Keratinocyte (primary cell): ENCODE data around the gene TIAL1. TPM values are rescaled to one million over a fixed set of nuclear protein-coding genes. Genes with fewer than 3 reads are reported as not detected.

Experiments
- DNase-seq: peaks from one replicate; pipeline ENCODE4 v3.0.0-alpha.2; 2011; ENCODE audit warnings: low read depth, missing footprints, low spot score
- FAIRE-seq: peaks from 2 replicates; lab custom pipeline; 2011; peaks lifted over from hg19 to GRCh38; lab: Jason Lieb, UNC
- H2AFZ ChIP-seq: 2 replicates; pipeline ENCODE4 v1.6.0; 2012; ENCODE audit warnings: low read length, control low read depth, inconsistent platforms; ENCODE audit not compliant: control insufficient read depth
- H3K27ac ChIP-seq: 2 replicates; pipeline ENCODE4 v1.5.1; 2011; ENCODE audit warnings: low read length; ENCODE audit not compliant: control insufficient read depth, insufficient read depth
- H3K27me3 ChIP-seq: 3 replicates; pipeline ENCODE4 v1.6.0; 2011; ENCODE audit warnings: low read length; ENCODE audit not compliant: control insufficient read depth, insufficient read depth; ENCODE audit errors: extremely low read depth
- H3K36me3 ChIP-seq, 2 experiments: 2 replicates in 1 of 2; 3 replicates in 1 of 2; pipeline ENCODE4 v1.5.1; 2011; ENCODE audit warnings: low read length in 2 of 2, mild to moderate bottlenecking in 1 of 2; ENCODE audit not compliant: control insufficient read depth in 2 of 2, insufficient read depth in 2 of 2; ENCODE audit errors: extremely low read depth in 1 of 2
- H3K4me1 ChIP-seq: 3 replicates; pipeline ENCODE4 v1.5.1; 2011; ENCODE audit warnings: low read length; ENCODE audit not compliant: control insufficient read depth, insufficient read depth; ENCODE audit errors: extremely low read depth
- H3K4me2 ChIP-seq: 3 replicates; pipeline ENCODE4 v1.6.0; 2011; ENCODE audit warnings: low read depth, low read length; ENCODE audit not compliant: control insufficient read depth, insufficient read depth; ENCODE audit errors: extremely low read depth
- H3K4me3 ChIP-seq, 3 experiments: fragments of 200-600 bp in 1 of 3; sonication (generic) in 1 of 3; 2 replicates in 2 of 3; 3 replicates in 1 of 3; pipeline ENCODE4 v1.5.1; 2011 to 2016; ENCODE audit warnings: low read length in 3 of 3, mild to moderate bottlenecking in 3 of 3, control low read depth in 2 of 3, inconsistent platforms in 1 of 3, low read depth in 1 of 3, mixed read lengths in 1 of 3, mixed run types in 1 of 3, moderate library complexity in 1 of 3; ENCODE audit not compliant: control insufficient read depth in 2 of 3, insufficient read depth in 2 of 3; ENCODE audit errors: extremely low read depth in 1 of 3
- H3K79me2 ChIP-seq: 2 replicates; pipeline ENCODE4 v1.6.0; 2012; ENCODE audit warnings: low read length; ENCODE audit not compliant: control insufficient read depth, insufficient read depth
- H3K9ac ChIP-seq: 3 replicates; pipeline ENCODE4 v1.6.0; 2011; ENCODE audit warnings: low read length; ENCODE audit not compliant: control insufficient read depth, insufficient read depth; ENCODE audit errors: extremely low read depth
- H3K9me1 ChIP-seq: 3 replicates; pipeline ENCODE4 v1.6.0; 2011; ENCODE audit warnings: low read length; ENCODE audit not compliant: control insufficient read depth, insufficient read depth; ENCODE audit errors: extremely low read depth
- H3K9me3 ChIP-seq: 2 replicates; pipeline ENCODE4 v1.5.1; 2012; ENCODE audit warnings: low read depth, low read length; ENCODE audit not compliant: control insufficient read depth
- H4K20me1 ChIP-seq: 3 replicates; pipeline ENCODE4 v1.6.0; 2011; ENCODE audit warnings: low read length; ENCODE audit not compliant: control insufficient read depth, insufficient read depth; ENCODE audit errors: extremely low read depth
- CTCF ChIP-seq, 3 experiments: IDR thresholded peaks in 1 of 3; conservative IDR thresholded peaks in 1 of 3; optimal IDR thresholded peaks in 1 of 3; 2 replicates in 2 of 3; 3 replicates in 1 of 3; pipeline versions ENCODE3 to v1.5.1; 2011; ENCODE audit warnings: low read length in 3 of 3, mild to moderate bottlenecking in 3 of 3, moderate library complexity in 2 of 3, control low read depth in 1 of 3, inconsistent platforms in 1 of 3; ENCODE audit not compliant: insufficient read depth in 2 of 3; ENCODE audit errors: extremely low read depth in 1 of 3
- EZH2 ChIP-seq: IDR thresholded peaks from one replicate; pipeline ENCODE4 v1.6.1; 2012; ENCODE audit warnings: inconsistent platforms, mild to moderate bottlenecking, low read length, moderate library complexity
- dilution Hi-C: fragments of 300-500 bp; cut with MboI; formaldehyde crosslinking; loops from one replicate; pipeline ENCODE4 v1.7.0; 2020; ENCODE audit warnings: low sequenced_read_pairs; ENCODE audit not compliant: extremely low pct_ligation_motif_present
- polyA plus RNA-seq, 5 experiments: library from polyadenylated mRNA; depleted of rRNA in 3 of 5; stranded (reverse) in 3 of 5; stranded (forward) in 1 of 5; unstranded in 1 of 5; fragments of >200 nt; gene quantifications; 1 replicate in 1 of 5; 2 replicates in 3 of 5; 3 replicates in 1 of 5; pipeline versions ENCODE4 v1.2.1 to v1.2.3, GENCODE V29; 2011 to 2012; ENCODE audit warnings: missing spikeins in 2 of 5, low read depth in 1 of 5, low replicate concordance in 1 of 5

TIAL1 gene
- polyA plus RNA-seq, 1 donor (not counting 4 experiments of a cell fraction or from before 2014, with no cell fraction given): 117 TPM

- H3K27me3 ChIP-seq: no peaks in the 10 kb centered on the region
- H3K4me2 ChIP-seq: no peak overlapping the region
- no peak for FAIRE-seq
- no peaks in the 10 kb centered on the region for H3K9me3 ChIP-seq
- no peak for DNase-seq
- H3K27ac ChIP-seq: no peak overlapping the region
- no peak overlapping the region for H3K9ac ChIP-seq
- H4K20me1 ChIP-seq: no peaks in the 10 kb centered on the region
- no peaks in the 10 kb centered on the region for H3K36me3 ChIP-seq
- H3K79me2 ChIP-seq: no peaks in the 10 kb centered on the region
- dilution Hi-C loops: no loop called here
- TF ChIP-seq CTCF (optimal IDR thresholded peaks at IDR 0.05 in 1 of 3, IDR thresholded peaks at IDR 0.05 in 1 of 3, conservative IDR thresholded peaks at IDR 0.05 in 1 of 3; ENCODE audit: extremely low read depth in 1 of 3, insufficient read depth in 2 of 3, low read length in 3 of 3) (no peak), EZH2 (no peak)
- H3K4me1 ChIP-seq: no peaks in the 10 kb centered on the region
- no peak overlapping the region for H2AFZ ChIP-seq
- H3K4me3 ChIP-seq: no peak overlapping the region
- no peaks in the 10 kb centered on the region for H3K9me1 ChIP-seq
These were observed 41.5 kb downstream of the TIAL1 start for GRCh38 chr10:119555178-119555784.

- Histone ChIP-seq H3K9ac (no peak overlapping the region), H3K4me1 (peaks cover 24% of the 10 kb centered on the region), H3K27ac (no peak overlapping the region), H3K9me1 (no peaks in the 10 kb centered on the region), H4K20me1 (no peaks in the 10 kb centered on the region), H3K9me3 (no peaks in the 10 kb centered on the region), H3K79me2 (no peaks in the 10 kb centered on the region), H3K4me2 (no peak overlapping the region), H3K27me3 (no peaks in the 10 kb centered on the region), H2AFZ (no peak overlapping the region), H3K4me3 (no peak overlapping the region), H3K36me3 (no peaks in the 10 kb centered on the region)
- DNase-seq (no peak), FAIRE-seq (no peak)
- TF ChIP-seq EZH2 (no peak), CTCF (optimal IDR thresholded peaks at IDR 0.05 in 1 of 3, IDR thresholded peaks at IDR 0.05 in 1 of 3, conservative IDR thresholded peaks at IDR 0.05 in 1 of 3; ENCODE audit: extremely low read depth in 1 of 3, insufficient read depth in 2 of 3, low read length in 3 of 3) (no peak)
- dilution Hi-C loops: no loop called here
These were observed 45.9 kb downstream of the TIAL1 start for GRCh38 chr10:119550827-119551226.
